Motor neuron (in vitro differentiated cells): ENCODE data around the gene BIRC2. TPM values are rescaled to one million over a fixed set of nuclear protein-coding genes. Genes with fewer than 3 reads are reported as not detected.
"Not testable (repeated sequence)": the region's sequence is repeated elsewhere in the genome, so short reads cannot be mapped to it uniquely, and the experiment has no call there.

ENCODE experiments used
- ATAC-seq, 8 experiments: fragments of 200-7000 bp; cut with Tn5 transposase; replicated peaks in 6 of 8; 2 replicates each; pipeline ENCODE4 v1.8.0; 2021; ENCODE audit warnings: mild to moderate bottlenecking in 8 of 8, moderate library complexity in 8 of 8
- H3K27ac ChIP-seq, 2 donors: fragments of 250-450 bp; sonication (Bioruptor Pico); 2 replicates each; pipeline ENCODE4 v1.9.0; 2021; ENCODE audit warnings: antibody characterized with exemption in 2 of 2, mild to moderate bottlenecking in 2 of 2, moderate library complexity in 1 of 2
- H3K4me1 ChIP-seq, 2 donors: fragments of 250-450 bp; sonication (Bioruptor Pico); replicated peaks in 1 of 2; 2 replicates each; pipeline ENCODE4 v1.6.1; 2021; ENCODE audit warnings: antibody characterized with exemption in 2 of 2, mild to moderate bottlenecking in 2 of 2, moderate library complexity in 1 of 2
- H3K4me3 ChIP-seq, 5 donors: fragments of 250-450 bp; sonication (Bioruptor Pico); 2 replicates each; pipeline ENCODE4 v1.9.0; 2021; ENCODE audit warnings: antibody characterized with exemption in 5 of 5, mild to moderate bottlenecking in 5 of 5, moderate library complexity in 4 of 5
- WGBS, 10 experiments: fragments of 450-650 bp; shearing (Covaris generic); methylation state at CpG; one replicate each; pipeline ENCODE4 v1.0.0; 2022; 5-methylcytosine and 5-hydroxymethylcytosine counted together
- in situ Hi-C, 9 experiments: fragments of 400-800 bp; cut with MboI; loops; one replicate each; pipeline ENCODE4 v1.15.0; 2021; ENCODE audit warnings: low sequenced_read_pairs in 9 of 9, low pct_unique_long_range_greater_than_20kb in 2 of 9; ENCODE audit not compliant: unreplicated experiment in 9 of 9
- total RNA-seq, 8 experiments: library from RNA; unstranded; fragments of 300-600 nt; gene quantifications; 2 replicates each; pipeline versions ENCODE4 v1.2.3 to v1.2.4, GENCODE V29; 2022

Gene BIRC2
- 10 to 100 TPM; 22.1 to 65.0 (median 49.4) TPM for total RNA-seq

- in situ Hi-C loops: loop anchor here in 1 of 9 experiments (10.0 kb wide), 1 partner anchor 148 kb away; no protein-coding TSS in a partner anchor
- WGBS, 10 experiments: 0% methylated on average over 1 to 28 of the region's 77 CpGs; no CpG with 5 or more reads in 3 of the 10 experiments
- Histone ChIP-seq H3K27ac (peak within 1 kb of the TSS; percentile 84 to 89), H3K4me3 (peak within 1 kb of the TSS; percentile 60 to 85 (median 77)), H3K4me1 (peaks cover 12 to 15% of the 10 kb centered on the region in 2 donors)
- peak; percentile 86 to 96 (median 93) for ATAC-seq
These were observed at the start of gene BIRC2 for GRCh38 chr11:102346748-102347461. Gene BIRC2 (plus strand): TSS chr11:102347214. CDS start chr11:102349855, 2,641 bp downstream.

DNA sequence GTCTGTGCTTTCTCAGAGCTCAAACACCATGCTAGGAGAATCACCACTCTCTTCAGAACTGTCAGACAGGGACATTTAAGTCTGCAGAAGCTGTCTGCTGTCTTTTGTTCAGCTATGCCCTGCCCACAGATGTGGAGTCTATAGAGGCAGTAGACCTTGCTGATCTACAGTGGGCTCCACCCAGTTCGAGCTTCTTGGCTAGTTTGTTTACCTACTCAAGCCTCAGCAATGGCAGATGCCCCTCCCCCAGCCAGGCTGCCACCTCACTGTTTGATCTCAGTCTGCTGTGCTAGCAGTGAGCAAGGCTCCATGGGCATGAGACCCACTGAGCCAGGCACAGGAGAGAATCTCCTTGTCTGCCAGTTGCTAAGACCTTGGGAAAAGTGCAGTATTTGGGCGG is 46.2 kb upstream of the BIRC2 start:
- H3K27ac ChIP-seq, ATAC-seq, in situ Hi-C loops, H3K4me3 ChIP-seq, H3K4me1 ChIP-seq: not testable (repeated sequence)
- 0 to 100% (median 88%) methylated on average over 1 of the region's 2 CpGs; no CpG with 5 or more reads in 7 of the 10 experiments for WGBS, 10 experiments

GRCh38 chr11:102302241-102302640 is 44.8 kb upstream of the BIRC2 start:
- no peaks in the 10 kb centered on the region for H3K4me1 ChIP-seq
- WGBS, 10 experiments: 20 to 60% (median 40%) methylated on average over 1 of the region's 1 CpG; no CpG with 5 or more reads in 7 of the 10 experiments
- H3K4me3 ChIP-seq: no peak overlapping the region
- no peak overlapping the region for H3K27ac ChIP-seq
- no peak for ATAC-seq
- in situ Hi-C loops: no loop called here

GRCh38 chr11:102304686-102305085 is 42.3 kb upstream of the BIRC2 start:
- no peak overlapping the region for H3K27ac ChIP-seq
- H3K4me1 ChIP-seq: no peaks in the 10 kb centered on the region
- no peak overlapping the region for H3K4me3 ChIP-seq
- ATAC-seq: no peak
- in situ Hi-C loops: no loop called here
- WGBS, 10 experiments: 28 to 100% (median 80%) methylated on average over 1 to 3 of the region's 4 CpGs; no CpG with 5 or more reads in 3 of the 10 experiments

- ATAC-seq: no peak
- Histone ChIP-seq H3K27ac (no peak overlapping the region), H3K4me3 (no peak overlapping the region), H3K4me1 (no peaks in the 10 kb centered on the region)
- 25 to 95% (median 83%) methylated on average over 1 to 3 of the region's 3 CpGs; no CpG with 5 or more reads in 2 of the 10 experiments for WGBS, 10 experiments
- in situ Hi-C loops: no loop called here
These were observed 41.5 kb upstream of the BIRC2 start for GRCh38 chr11:102305352-102306047.

DNA sequence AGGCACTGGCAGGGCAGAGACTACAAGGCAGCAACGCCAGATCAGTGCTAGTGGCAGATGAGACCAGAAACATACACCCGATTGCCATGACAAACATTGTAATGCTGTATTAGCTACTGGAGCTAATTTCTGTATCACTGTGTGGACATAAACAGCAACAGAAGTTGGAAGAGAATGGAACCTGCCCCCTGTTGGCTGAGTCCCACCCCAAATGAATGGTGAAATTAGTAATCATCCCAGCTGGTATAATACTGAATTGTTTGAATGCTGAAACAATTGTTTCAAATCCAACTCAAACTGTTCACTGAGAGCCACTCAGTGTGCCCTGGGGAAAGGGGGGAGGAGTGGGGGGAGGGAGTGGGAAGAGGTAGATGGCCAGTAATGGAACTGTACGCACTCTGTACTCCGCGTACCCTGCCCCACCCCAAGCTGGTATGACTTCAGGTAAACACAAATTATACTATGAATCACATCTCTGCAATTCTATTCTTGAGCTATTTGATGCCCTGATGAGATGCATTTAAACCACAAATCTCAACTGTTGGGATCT is 40.9 kb upstream of the BIRC2 start:
- Histone ChIP-seq H3K27ac (no peak overlapping the region), H3K4me1 (no peaks in the 10 kb centered on the region), H3K4me3 (no peak overlapping the region)
- in situ Hi-C loops: no loop called here
- no peak for ATAC-seq
- WGBS, 10 experiments: 85 to 100% (median 94%) methylated on average over 1 to 5 of the region's 5 CpGs; no CpG with 5 or more reads in 7 of the 10 experiments

- H3K4me1 ChIP-seq: no peaks in the 10 kb centered on the region
- ATAC-seq: no peak
- no peak overlapping the region for H3K27ac ChIP-seq
- WGBS, 10 experiments: 26 to 95% (median 72%) methylated on average over 3 to 9 of the region's 9 CpGs; no CpG with 5 or more reads in 1 of the 10 experiments
- H3K4me3 ChIP-seq: no peak overlapping the region
- in situ Hi-C loops: no loop called here
These were observed 39.9 kb upstream of the BIRC2 start for GRCh38 chr11:102306817-102307726.

GRCh38 chr11:102307727-102308038 is 39.3 kb upstream of the BIRC2 start:
- in situ Hi-C loops: no loop called here
- no peak for ATAC-seq
- Histone ChIP-seq H3K4me1 (no peaks in the 10 kb centered on the region), H3K4me3 (no peak overlapping the region), H3K27ac (no peak overlapping the region)

- no peak for ATAC-seq
- H3K27ac ChIP-seq: no peak overlapping the region
- no peaks in the 10 kb centered on the region for H3K4me1 ChIP-seq
- in situ Hi-C loops: no loop called here
- no peak overlapping the region for H3K4me3 ChIP-seq
- 53 to 100% (median 90%) methylated on average over 6 to 17 of the region's 25 CpGs; no CpG with 5 or more reads in 1 of the 10 experiments for WGBS, 10 experiments
These were observed 37.1 kb upstream of the BIRC2 start for GRCh38 chr11:102309621-102310541.

DNA sequence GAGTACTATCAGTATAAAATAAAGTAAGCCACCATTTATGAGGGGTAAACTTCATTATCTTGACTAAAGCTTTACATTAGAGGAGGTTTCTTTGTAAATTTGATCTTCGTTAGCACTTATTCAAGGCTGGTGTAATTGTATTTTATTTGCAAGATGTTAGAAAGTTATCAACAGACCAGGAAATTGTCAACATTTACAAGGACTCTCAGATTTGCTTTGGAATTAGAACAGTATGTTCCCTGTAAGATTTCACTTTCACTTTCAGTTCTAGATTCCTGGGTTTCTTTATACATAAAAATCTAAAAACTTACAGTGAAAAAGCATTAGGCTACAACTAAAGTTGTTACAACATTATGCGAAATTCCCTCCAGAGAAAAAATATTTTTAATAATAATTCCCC is 34.3 kb upstream of the BIRC2 start:
- ATAC-seq: no peak
- in situ Hi-C loops: no loop called here
- WGBS, 10 experiments: 17 to 100% (median 88%) methylated on average over 1 to 2 of the region's 2 CpGs; no CpG with 5 or more reads in 1 of the 10 experiments
- Histone ChIP-seq H3K27ac (no peak overlapping the region), H3K4me1 (no peaks in the 10 kb centered on the region), H3K4me3 (no peak overlapping the region)

DNA sequence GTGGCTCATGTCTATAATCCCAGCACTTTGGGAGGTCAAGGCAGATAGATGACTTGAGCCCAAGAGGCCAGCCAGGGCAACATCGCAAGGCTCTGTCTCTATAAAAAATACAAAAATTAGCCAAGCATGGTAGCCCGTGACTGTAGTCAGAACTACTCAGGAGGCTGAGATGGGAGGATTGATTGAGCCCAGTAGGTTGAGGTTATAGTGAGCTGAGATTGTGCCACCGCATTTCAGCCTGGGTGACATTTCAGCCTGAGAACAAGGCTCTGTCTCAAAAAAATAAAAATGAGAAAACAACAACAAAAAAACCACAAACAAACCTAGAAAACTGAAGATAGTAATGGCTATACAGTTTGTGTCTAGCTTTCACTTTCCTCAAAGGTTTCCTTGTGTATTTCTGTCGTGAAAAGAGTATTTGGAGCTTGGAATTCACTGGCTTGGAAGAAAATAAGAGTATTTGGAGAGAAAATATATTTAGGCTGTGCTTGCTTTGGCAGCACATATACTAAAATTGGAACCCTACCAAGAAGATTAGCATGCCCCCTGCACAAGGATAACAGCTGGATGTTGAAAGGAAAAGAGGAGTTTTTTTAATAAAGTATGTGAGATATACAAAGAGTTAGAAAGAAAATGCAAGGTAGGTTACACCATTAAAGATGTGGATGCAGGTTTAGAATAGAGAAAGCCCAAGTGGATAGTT is 33.6 kb upstream of the BIRC2 start:
- Histone ChIP-seq H3K4me3 (no peak overlapping the region), H3K4me1 (no peaks in the 10 kb centered on the region), H3K27ac (no peak overlapping the region)
- WGBS, 10 experiments: 66 to 100% (median 80%) methylated on average over 1 to 4 of the region's 4 CpGs; no CpG with 5 or more reads in 1 of the 10 experiments
- no peak for ATAC-seq
- in situ Hi-C loops: no loop called here
